Measurements from ENCODE around the gene DSC2.

- TF ChIP-seq CTCF (IDR thresholded peaks at IDR 0.05; ENCODE audit: low read depth, low read length) (no peak), EZH2phosphoT487 (IDR thresholded peaks at IDR 0.05; ENCODE audit: low read depth) (no peak)
These were observed 45.2 kb downstream of the DSC2 start for GRCh38 chr18:31057051-31057450.

Data from OCI-LY3 (cell line).